BE2C (cell line): ENCODE results near the gene ATP5MC2.
A peak's percentile ranks its signal among the peaks of the same experiment; 100 is the strongest.
"Not testable (repeated sequence)": the region's sequence is repeated elsewhere in the genome, so short reads cannot be mapped to it uniquely, and the experiment has no call there.

ENCODE experiments used
- DNase-seq: peaks from one replicate; pipeline ENCODE4 v3.0.0-alpha.2; 2020
- H3K27me3 ChIP-seq: fragments of 250-450 bp; sonication (Bioruptor Pico); 2 replicates; pipeline ENCODE4 v1.5.1; 2020; ENCODE audit warnings: mild to moderate bottlenecking
- H3K36me3 ChIP-seq: fragments of 250-450 bp; sonication (Bioruptor Pico); 2 replicates; pipeline ENCODE4 v1.5.1; 2020; ENCODE audit warnings: mild to moderate bottlenecking
- H3K4me1 ChIP-seq: fragments of 250-450 bp; sonication (Bioruptor Pico); 2 replicates; pipeline ENCODE4 v1.5.1; 2020
- H3K4me3 ChIP-seq: 2 replicates; pipeline ENCODE4 v1.5.1; 2011; ENCODE audit warnings: low read depth, low read length
- H3K9me3 ChIP-seq: fragments of 250-450 bp; sonication (Bioruptor Pico); 2 replicates; pipeline ENCODE4 v1.5.1; 2020
- TF ChIP-seq, protein P1 (sequence below): IDR thresholded peaks from 2 replicates; pipeline ENCODE4 v1.5.1; 2012; ENCODE audit warnings: mild to moderate bottlenecking, low read depth, low read length

ATP5MC2 gene

DNA sequence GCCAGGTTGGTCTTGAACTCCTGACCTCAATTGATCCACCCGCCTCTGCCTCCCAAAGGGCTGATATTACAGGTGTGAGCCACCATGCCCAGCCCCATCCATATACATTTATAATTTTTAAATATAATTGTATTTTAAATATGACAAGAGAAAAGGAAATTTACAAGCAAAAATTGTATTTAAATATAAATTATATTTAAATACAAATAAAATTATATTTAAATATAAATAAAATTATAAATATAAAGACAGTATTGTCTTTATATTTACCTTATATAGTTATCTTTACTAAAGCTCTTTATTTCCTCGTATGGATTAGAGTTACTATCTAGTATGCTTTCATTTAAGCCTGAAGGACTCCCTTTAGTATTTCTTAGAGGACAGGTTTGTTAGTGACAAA is 37.8 kb downstream of the ATP5MC2 start:
- H3K36me3 ChIP-seq = no peaks in the 10 kb centered on the region
- no peak overlapping the region for H3K4me3 ChIP-seq
- DNase-seq = no peak
- H3K9me3 ChIP-seq = no peaks in the 10 kb centered on the region; the same call in 1 of the 2 replicates
- no peaks in the 10 kb centered on the region for H3K27me3 ChIP-seq
- TF ChIP-seq, protein P1, sequence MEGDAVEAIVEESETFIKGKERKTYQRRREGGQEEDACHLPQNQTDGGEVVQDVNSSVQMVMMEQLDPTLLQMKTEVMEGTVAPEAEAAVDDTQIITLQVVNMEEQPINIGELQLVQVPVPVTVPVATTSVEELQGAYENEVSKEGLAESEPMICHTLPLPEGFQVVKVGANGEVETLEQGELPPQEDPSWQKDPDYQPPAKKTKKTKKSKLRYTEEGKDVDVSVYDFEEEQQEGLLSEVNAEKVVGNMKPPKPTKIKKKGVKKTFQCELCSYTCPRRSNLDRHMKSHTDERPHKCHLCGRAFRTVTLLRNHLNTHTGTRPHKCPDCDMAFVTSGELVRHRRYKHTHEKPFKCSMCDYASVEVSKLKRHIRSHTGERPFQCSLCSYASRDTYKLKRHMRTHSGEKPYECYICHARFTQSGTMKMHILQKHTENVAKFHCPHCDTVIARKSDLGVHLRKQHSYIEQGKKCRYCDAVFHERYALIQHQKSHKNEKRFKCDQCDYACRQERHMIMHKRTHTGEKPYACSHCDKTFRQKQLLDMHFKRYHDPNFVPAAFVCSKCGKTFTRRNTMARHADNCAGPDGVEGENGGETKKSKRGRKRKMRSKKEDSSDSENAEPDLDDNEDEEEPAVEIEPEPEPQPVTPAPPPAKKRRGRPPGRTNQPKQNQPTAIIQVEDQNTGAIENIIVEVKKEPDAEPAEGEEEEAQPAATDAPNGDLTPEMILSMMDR = no peak
- no peaks in the 10 kb centered on the region for H3K4me1 ChIP-seq

DNA sequence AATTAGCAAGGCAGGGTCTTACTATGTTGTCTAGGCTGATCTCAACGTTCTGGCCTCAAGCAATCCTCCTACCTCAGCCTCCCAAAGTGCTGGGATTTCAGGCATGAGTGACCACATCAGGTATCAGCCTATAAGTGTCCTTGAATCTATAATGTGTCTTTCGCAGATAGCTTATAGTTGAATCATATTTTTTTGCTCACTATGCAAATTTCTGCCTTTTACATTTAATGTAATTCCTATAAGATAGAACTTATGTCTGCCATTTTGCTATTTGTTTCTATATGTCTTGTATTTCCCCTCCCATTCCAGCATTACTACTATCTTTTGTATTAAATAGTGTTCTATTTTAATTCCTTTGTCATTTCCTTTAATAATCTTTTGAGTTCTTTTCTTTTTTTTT is 39.2 kb downstream of the ATP5MC2 start:
- DNase-seq = no peak
- no peaks in the 10 kb centered on the region for H3K4me1 ChIP-seq
- no peaks in the 10 kb centered on the region for H3K36me3 ChIP-seq
- H3K27me3 ChIP-seq = no peaks in the 10 kb centered on the region
- no peak overlapping the region for H3K4me3 ChIP-seq
- TF ChIP-seq, protein P1 = no peak
- no peaks in the 10 kb centered on the region; the same call in 1 of the 2 replicates for H3K9me3 ChIP-seq

DNA sequence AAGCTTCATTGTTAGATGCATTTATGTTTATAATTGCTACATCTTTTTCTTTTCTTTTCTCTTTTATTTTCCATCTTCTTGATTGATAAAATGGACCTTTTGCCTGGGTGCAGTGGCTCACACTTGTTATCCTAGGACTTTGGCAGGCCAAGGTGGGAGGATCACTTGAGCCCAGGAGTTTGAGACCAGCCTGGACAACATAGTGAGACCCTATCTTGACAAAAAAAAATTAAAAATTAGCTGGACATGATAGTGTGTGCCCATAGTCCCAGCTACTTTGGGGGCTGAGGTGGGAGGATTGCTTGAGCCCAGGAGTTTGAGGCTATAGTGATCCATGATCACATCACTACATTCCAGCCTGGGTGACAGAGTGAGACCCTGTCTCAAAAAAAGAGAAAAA is 40.2 kb downstream of the ATP5MC2 start:
- H3K4me1 ChIP-seq, H3K9me3 ChIP-seq, DNase-seq, H3K4me3 ChIP-seq, H3K36me3 ChIP-seq, H3K27me3 ChIP-seq: not testable (repeated sequence)

DNA sequence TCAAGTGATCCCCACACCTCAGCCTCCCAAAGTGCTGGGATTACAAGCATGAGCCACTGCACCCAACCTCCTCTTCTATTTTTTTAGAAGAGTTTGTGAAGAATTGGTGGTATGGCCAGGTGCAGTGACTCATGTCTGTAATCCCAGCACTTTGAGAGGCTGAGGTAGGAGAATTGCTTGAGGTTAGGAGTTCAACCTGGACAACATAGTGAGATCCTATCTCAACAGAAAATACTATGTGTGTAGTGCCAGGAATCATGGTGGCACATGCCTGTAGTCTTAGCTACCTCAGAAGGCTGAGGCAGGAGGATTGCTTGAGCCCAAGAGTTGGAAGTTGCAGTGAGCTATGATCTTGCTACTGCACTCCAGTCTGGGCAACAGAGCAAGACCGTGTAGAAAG is 44.2 kb downstream of the ATP5MC2 start:
- Histone ChIP-seq H3K27me3 (no peaks in the 10 kb centered on the region), H3K9me3 (no peaks in the 10 kb centered on the region; the same call in 1 of the 2 replicates), H3K36me3 (no peaks in the 10 kb centered on the region), H3K4me1 (no peaks in the 10 kb centered on the region), H3K4me3 (no peak overlapping the region)
- TF ChIP-seq, protein P1 = no peak
- DNase-seq = no peak

DNA sequence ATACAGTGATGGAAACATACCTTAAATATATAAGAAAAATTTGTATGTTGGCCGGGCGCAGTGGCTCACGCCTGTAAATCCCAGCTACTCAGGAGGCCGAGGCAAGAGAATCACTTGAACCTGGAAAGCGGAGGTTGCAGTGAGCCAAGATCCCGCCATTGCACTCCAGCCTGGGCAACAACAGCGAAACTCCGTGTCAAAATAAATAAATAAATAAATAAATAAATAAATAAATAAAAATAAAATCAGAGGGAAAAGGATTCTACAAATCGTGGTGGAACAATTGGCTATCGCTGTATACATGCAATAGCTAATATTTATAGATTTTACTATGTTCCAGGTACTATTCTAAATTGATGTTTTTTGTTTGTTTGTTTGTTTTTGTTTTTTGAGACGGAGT is 48.0 kb downstream of the ATP5MC2 start:
- no peak overlapping the region for H3K4me3 ChIP-seq
- no peaks in the 10 kb centered on the region for H3K4me1 ChIP-seq
- H3K9me3 ChIP-seq = no peaks in the 10 kb centered on the region
- no peaks in the 10 kb centered on the region for H3K27me3 ChIP-seq
- H3K36me3 ChIP-seq = no peaks in the 10 kb centered on the region
- DNase-seq = no peak
- TF ChIP-seq, protein P1 = no peak

DNA sequence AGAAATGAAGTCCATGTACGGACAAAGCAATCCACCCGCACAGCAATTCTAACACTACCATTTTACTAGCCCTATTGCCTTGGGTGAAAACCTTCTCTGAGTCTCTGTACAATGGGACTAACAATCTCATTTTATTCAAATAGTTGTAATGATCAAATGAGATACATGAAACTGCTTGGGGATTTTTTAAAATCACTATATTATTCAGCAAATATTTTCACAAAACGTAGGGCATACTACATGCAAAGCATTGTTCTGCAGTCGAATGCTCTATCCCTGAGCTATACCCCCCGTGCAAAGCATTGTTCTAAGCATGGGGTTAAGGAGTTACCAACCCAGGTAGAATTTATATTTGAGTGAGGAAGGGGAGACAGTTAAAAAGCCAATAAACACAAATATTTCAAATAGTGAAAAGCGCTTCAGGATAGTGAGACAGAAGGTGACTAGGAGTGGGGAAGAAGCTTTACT is 49.1 kb downstream of the ATP5MC2 start:
- Histone ChIP-seq H3K4me1 (no peaks in the 10 kb centered on the region), H3K27me3 (no peaks in the 10 kb centered on the region), H3K4me3 (peak overlapping the region; percentile 96), H3K9me3 (no peaks in the 10 kb centered on the region), H3K36me3 (no peaks in the 10 kb centered on the region)
- TF ChIP-seq, protein P1 = no peak
- no peak for DNase-seq
